HL-60 (cell line): ENCODE measurements around the gene UNKL.

Source experiments
- GABPA ChIP-seq: IDR thresholded peaks from 2 replicates; pipeline ENCODE4 v1.6.1; 2012; ENCODE audit warnings: low read depth
- TF ChIP-seq, protein P1 (sequence below): IDR thresholded peaks from one replicate; pipeline ENCODE4 v1.5.1; 2011; ENCODE audit warnings: low read length, control low read depth, inconsistent platforms; ENCODE audit not compliant: insufficient read depth

DNA sequence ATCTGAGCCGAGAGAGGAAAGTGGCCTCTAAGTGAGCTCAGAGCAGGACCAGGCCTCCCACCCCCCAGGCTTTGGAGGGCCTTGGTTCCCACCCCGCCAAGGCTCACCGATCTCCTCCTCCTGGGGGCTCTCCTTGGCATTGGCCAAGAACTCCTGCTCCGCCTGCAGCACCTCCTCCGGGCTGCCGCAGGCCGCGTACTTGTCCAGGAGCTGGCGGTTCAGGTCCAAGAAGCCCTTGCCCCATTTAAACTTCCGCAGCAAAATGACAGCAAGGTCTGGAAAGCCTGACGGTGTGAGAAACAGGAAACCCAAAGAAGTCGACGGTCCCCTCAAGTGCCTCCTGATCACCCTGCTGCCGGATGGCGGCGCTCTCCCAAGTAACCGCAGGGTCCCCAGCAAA is 64.6 kb downstream of the UNKL start:
- TF ChIP-seq, protein P1, sequence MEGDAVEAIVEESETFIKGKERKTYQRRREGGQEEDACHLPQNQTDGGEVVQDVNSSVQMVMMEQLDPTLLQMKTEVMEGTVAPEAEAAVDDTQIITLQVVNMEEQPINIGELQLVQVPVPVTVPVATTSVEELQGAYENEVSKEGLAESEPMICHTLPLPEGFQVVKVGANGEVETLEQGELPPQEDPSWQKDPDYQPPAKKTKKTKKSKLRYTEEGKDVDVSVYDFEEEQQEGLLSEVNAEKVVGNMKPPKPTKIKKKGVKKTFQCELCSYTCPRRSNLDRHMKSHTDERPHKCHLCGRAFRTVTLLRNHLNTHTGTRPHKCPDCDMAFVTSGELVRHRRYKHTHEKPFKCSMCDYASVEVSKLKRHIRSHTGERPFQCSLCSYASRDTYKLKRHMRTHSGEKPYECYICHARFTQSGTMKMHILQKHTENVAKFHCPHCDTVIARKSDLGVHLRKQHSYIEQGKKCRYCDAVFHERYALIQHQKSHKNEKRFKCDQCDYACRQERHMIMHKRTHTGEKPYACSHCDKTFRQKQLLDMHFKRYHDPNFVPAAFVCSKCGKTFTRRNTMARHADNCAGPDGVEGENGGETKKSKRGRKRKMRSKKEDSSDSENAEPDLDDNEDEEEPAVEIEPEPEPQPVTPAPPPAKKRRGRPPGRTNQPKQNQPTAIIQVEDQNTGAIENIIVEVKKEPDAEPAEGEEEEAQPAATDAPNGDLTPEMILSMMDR = no peak
- no peak for TF ChIP-seq GABPA
